BLaER1 treated with 17β-estradiol and CSF1 and Interleukin-3, amounts not matched to agents 10 nM and 100 nM (cell line): ENCODE measurements around the gene IKZF3.

Source experiments
- H3K27ac ChIP-seq, 11 experiments: shearing (Covaris generic); formaldehyde crosslinking; 2 replicates each; pipeline ENCODE4 v1.8.1; 2022
- H3K27me3 ChIP-seq, 11 experiments: shearing (Covaris generic); formaldehyde crosslinking; 2 replicates each; pipeline ENCODE4 v1.8.1; 2022
- H3K36me3 ChIP-seq, 11 experiments: shearing (Covaris generic); formaldehyde crosslinking; 2 replicates each; pipeline ENCODE4 v1.8.1; 2022
- H3K4me1 ChIP-seq, 10 experiments: shearing (Covaris generic); formaldehyde crosslinking; 2 replicates each; pipeline ENCODE4 v1.8.1; 2022
- H3K4me2 ChIP-seq, 11 experiments: shearing (Covaris generic); formaldehyde crosslinking; 2 replicates each; pipeline ENCODE4 v1.8.1; 2022
- H3K4me3 ChIP-seq, 10 experiments: shearing (Covaris generic); formaldehyde crosslinking; 2 replicates each; pipeline ENCODE4 v1.8.1; 2022
- H3K9ac ChIP-seq, 11 experiments: shearing (Covaris generic); formaldehyde crosslinking; 2 replicates each; pipeline ENCODE4 v1.8.1; 2022
- H3K9me3 ChIP-seq, 11 experiments: shearing (Covaris generic); formaldehyde crosslinking; replicated peaks in 1 of 11; 2 replicates each; pipeline ENCODE4 v1.8.1; 2022
- H4K20me1 ChIP-seq, 11 experiments: shearing (Covaris generic); formaldehyde crosslinking; 2 replicates each; pipeline ENCODE4 v1.8.1; 2022
- Cebpa-rat ChIP-seq, 11 experiments: shearing (Covaris generic); IDR thresholded peaks; 2 replicates each; pipeline ENCODE4 v1.8.1; 2022

IKZF3 gene

DNA sequence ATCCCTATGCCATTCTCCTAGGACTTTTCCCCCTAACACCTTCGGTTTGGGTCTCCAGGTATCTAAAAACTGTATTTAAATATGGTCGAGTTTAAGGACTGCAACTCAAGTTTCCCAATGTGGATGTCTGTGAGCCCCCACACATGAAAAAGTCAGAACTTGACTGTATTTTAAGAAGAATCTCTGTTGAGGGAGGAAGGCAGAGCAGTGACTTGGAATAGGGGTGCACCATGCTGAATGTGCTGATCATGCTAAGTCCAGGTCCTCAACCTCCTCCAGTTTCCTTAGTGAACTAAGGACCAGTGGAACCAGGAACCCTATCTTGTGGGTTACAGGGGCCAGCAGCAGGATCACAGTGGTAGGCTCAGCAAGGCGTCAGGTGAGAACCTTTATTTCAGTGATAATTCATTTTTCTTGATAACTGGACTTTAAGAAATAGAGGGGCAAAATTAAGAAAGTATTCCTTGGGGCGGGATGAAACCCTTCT lies 106.9 kb downstream of the IKZF3 start:
- TF ChIP-seq Cebpa-rat (IDR thresholded peaks at IDR 0.05): no peak
- no peak overlapping the region for H3K4me3 ChIP-seq
- H3K27me3 ChIP-seq: peaks cover 0 to 9% (median 0%) of the 10 kb centered on the region in 11 experiments; a peak in 2 of 22 replicates
- no peaks in the 10 kb centered on the region for H3K9me3 ChIP-seq
- H3K36me3 ChIP-seq: no peaks in the 10 kb centered on the region
- H3K9ac ChIP-seq: 0 out of 22 replicates have a peak overlapping the region, but pooled peaks of 1 of the 11 experiments have one; percentile 96
- H4K20me1 ChIP-seq: no peaks in the 10 kb centered on the region
- peak overlapping the region; percentile 86 to 98 (median 94) for H3K4me2 ChIP-seq
- peak overlapping the region in 4 of 11 experiments; percentile 98 to 100 (median 98); a peak in 6 of 22 replicates for H3K27ac ChIP-seq
- H3K4me1 ChIP-seq: peaks cover 65 to 82% (median 76%) of the 10 kb centered on the region in 10 experiments

- peak overlapping the region in 9 of 11 experiments; percentile 96 to 100 (median 98); a peak in 18 of 22 replicates for H3K27ac ChIP-seq
- H3K27me3 ChIP-seq: peaks cover 0 to 9% (median 0%) of the 10 kb centered on the region in 11 experiments; a peak in 2 of 22 replicates
- H3K4me2 ChIP-seq: peak overlapping the region; percentile 86 to 98 (median 94)
- no peaks in the 10 kb centered on the region for H4K20me1 ChIP-seq
- peak overlapping the region in 3 of 10 experiments; percentile 45 to 63 (median 56); a peak in 5 of 20 replicates for H3K4me3 ChIP-seq
- peaks cover 62 to 82% (median 77%) of the 10 kb centered on the region in 10 experiments for H3K4me1 ChIP-seq
- peak overlapping the region in 7 of 11 experiments; percentile 85 to 96 (median 93); a peak in 13 of 22 replicates for H3K9ac ChIP-seq
- TF ChIP-seq Cebpa-rat (IDR thresholded peaks at IDR 0.05): no peak
- no peaks in the 10 kb centered on the region for H3K9me3 ChIP-seq
- H3K36me3 ChIP-seq: no peaks in the 10 kb centered on the region
Observed at GRCh38 chr17:39756380-39757079, 107.6 kb downstream of the IKZF3 start.

- H3K9ac ChIP-seq: peak overlapping the region; percentile 85 to 96 (median 92); a peak in 21 of 22 replicates
- no peaks in the 10 kb centered on the region for H3K9me3 ChIP-seq
- H3K4me1 ChIP-seq: peaks cover 62 to 84% (median 78%) of the 10 kb centered on the region in 10 experiments
- H3K4me3 ChIP-seq: peak overlapping the region in 7 of 10 experiments; percentile 45 to 69 (median 57); a peak in 12 of 20 replicates
- H3K4me2 ChIP-seq: peak overlapping the region; percentile 86 to 98 (median 94)
- peaks cover 0 to 9% (median 0%) of the 10 kb centered on the region in 11 experiments; a peak in 2 of 22 replicates for H3K27me3 ChIP-seq
- no peaks in the 10 kb centered on the region for H4K20me1 ChIP-seq
- TF ChIP-seq Cebpa-rat (IDR thresholded peaks at IDR 0.05): no peak
- H3K27ac ChIP-seq: peak overlapping the region; percentile 87 to 100 (median 98); a peak in 21 of 22 replicates
- no peaks in the 10 kb centered on the region for H3K36me3 ChIP-seq
Observed at GRCh38 chr17:39755554-39756379, 108.3 kb downstream of the IKZF3 start.

DNA sequence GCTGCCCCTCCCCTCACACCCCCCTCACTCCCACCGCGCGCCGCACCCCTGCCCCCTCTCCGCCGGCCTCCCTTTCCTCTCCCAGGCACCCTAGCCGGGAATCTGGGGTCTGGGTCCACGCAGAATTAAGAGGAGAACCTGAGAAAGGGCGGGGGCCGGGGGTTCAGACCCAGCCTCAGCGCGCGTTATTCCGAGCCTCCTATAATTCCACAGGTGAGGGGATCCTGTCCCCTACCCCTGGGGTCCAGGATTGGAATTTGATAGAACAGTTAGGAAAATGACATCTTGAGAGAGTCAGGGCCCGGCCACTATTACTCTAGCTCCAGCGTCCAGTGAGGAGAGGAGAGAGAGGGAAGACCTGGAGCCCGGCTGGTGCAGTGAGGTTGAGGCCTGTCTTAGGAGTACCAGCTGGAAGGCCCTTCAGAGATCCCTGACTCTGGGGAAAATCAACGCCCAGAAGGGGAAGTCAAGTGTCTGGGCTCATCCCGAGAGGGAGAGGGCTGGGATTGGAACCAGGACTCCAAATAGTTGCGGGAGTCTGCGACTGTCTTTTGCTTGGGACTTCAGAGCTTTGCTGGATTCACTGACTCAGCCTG lies 109.1 kb downstream of the IKZF3 start:
- H3K4me1 ChIP-seq: peaks cover 62 to 90% (median 83%) of the 10 kb centered on the region in 10 experiments
- no peaks in the 10 kb centered on the region for H3K9me3 ChIP-seq
- no peaks in the 10 kb centered on the region for H3K36me3 ChIP-seq
- H3K27ac ChIP-seq: peak overlapping the region; percentile 87 to 100 (median 98)
- peak overlapping the region; percentile 45 to 69 (median 56) for H3K4me3 ChIP-seq
- H3K4me2 ChIP-seq: peak overlapping the region; percentile 86 to 98 (median 94)
- H3K9ac ChIP-seq: peak overlapping the region; percentile 85 to 96 (median 92)
- TF ChIP-seq Cebpa-rat (IDR thresholded peaks at IDR 0.05): no peak
- no peaks in the 10 kb centered on the region for H4K20me1 ChIP-seq
- peaks cover 0 to 9% (median 0%) of the 10 kb centered on the region in 11 experiments; a peak in 2 of 22 replicates for H3K27me3 ChIP-seq

- peaks cover 57 to 85% (median 80%) of the 10 kb centered on the region in 10 experiments for H3K4me1 ChIP-seq
- peak overlapping the region; percentile 90 to 98 (median 94) for H3K4me2 ChIP-seq
Observed at GRCh38 chr17:39754161-39754957, 109.8 kb downstream of the IKZF3 start.

GRCh38 chr17:39753514-39754160 lies 110.5 kb downstream of the IKZF3 start:
- Histone ChIP-seq H3K27me3 (peaks cover 0 to 9% (median 0%) of the 10 kb centered on the region in 11 experiments; a peak in 2 of 22 replicates), H3K9me3 (no peaks in the 10 kb centered on the region), H3K4me1 (peaks cover 50 to 78% (median 73%) of the 10 kb centered on the region in 10 experiments), H3K27ac (peak overlapping the region; percentile 86 to 100 (median 98)), H3K4me3 (peak overlapping the region; percentile 38 to 68 (median 57)), H3K36me3 (no peaks in the 10 kb centered on the region), H4K20me1 (no peaks in the 10 kb centered on the region), H3K9ac (peak overlapping the region; percentile 82 to 96 (median 92)), H3K4me2 (peak overlapping the region; percentile 81 to 94 (median 88))
- TF ChIP-seq Cebpa-rat (IDR thresholded peaks at IDR 0.05): no peak

More at GRCh38 chr17:39754161-39754957, 109.8 kb downstream of the IKZF3 start:
- Histone ChIP-seq H4K20me1 (no peaks in the 10 kb centered on the region), H3K4me3 (peak overlapping the region; percentile 45 to 69 (median 58)), H3K36me3 (no peaks in the 10 kb centered on the region), H3K9ac (peak overlapping the region; percentile 85 to 96 (median 92)), H3K9me3 (no peaks in the 10 kb centered on the region), H3K27ac (peak overlapping the region; percentile 87 to 100 (median 98)), H3K27me3 (peaks cover 0 to 9% (median 0%) of the 10 kb centered on the region in 11 experiments; a peak in 2 of 22 replicates)
- no peak for TF ChIP-seq Cebpa-rat (IDR thresholded peaks at IDR 0.05)

- Histone ChIP-seq H4K20me1 (no peaks in the 10 kb centered on the region), H3K9me3 (no peaks in the 10 kb centered on the region), H3K4me1 (peaks cover 37 to 71% (median 62%) of the 10 kb centered on the region in 10 experiments), H3K27ac (peak overlapping the region in 4 of 11 experiments; percentile 98 to 100 (median 98); a peak in 4 of 22 replicates), H3K4me2 (peak overlapping the region in 10 of 11 experiments; percentile 81 to 94 (median 86); a peak in 21 of 22 replicates), H3K36me3 (no peaks in the 10 kb centered on the region), H3K4me3 (no peak overlapping the region), H3K27me3 (peaks cover 0 to 9% (median 0%) of the 10 kb centered on the region in 11 experiments; a peak in 2 of 22 replicates), H3K9ac (peak overlapping the region in 1 of 11 experiments; percentile 96; a peak in 2 of 22 replicates)
- TF ChIP-seq Cebpa-rat (IDR thresholded peaks at IDR 0.05): no peak
Observed at GRCh38 chr17:39752241-39752881, 111.8 kb downstream of the IKZF3 start.
